ENCODE measurements around the gene SNX18. TPM values are rescaled to one million over a fixed set of nuclear protein-coding genes. Genes with fewer than 3 reads are reported as not detected.

SNX18 gene
- total RNA-seq, 2 experiments from 2014 or later, result 6.3 to 14.6 TPM

- Histone ChIP-seq H2AFZ (ENCODE audit: low read length) (no peak overlapping the region), H3K4me2 (ENCODE audit: low read length) (no peak overlapping the region), H3K36me3 (ENCODE audit: insufficient read depth, low read length) (no peaks in the 10 kb centered on the region), H3K27ac (ENCODE audit: low read depth, low read length, poor library complexity, severe bottlenecking) (no peak overlapping the region), H3K9me3 (ENCODE audit: low read length) (no peaks in the 10 kb centered on the region), H3K4me3 (ENCODE audit: low read depth, low read length, poor library complexity, severe bottlenecking) (no peak overlapping the region), H3K4me1 (ENCODE audit: insufficient read depth, low read length, poor library complexity, severe bottlenecking) (peaks cover 5% of the 10 kb centered on the region), H4K20me1 (ENCODE audit: insufficient read depth, low read length) (no peaks in the 10 kb centered on the region), H3K9me2 (ENCODE audit: insufficient read depth, low read length) (no peaks in the 10 kb centered on the region), H3K79me2 (ENCODE audit: insufficient read depth, low read depth, low read length) (no peaks in the 10 kb centered on the region)
- DNase-seq (ENCODE audit: low spot score), result no peak
- BruUV-seq (replicated peaks), result no TSS peak
- ChIA-PET POLR2A (no interaction called here), CTCF (ENCODE audit: unreplicated experiment) (no interaction called here)
- TF ChIP-seq CTCF (conservative IDR thresholded peaks at IDR 0.05; ENCODE audit: low read length), result no peak
- no peak for TF ChIP-seq EZH2phosphoT487 (IDR thresholded peaks at IDR 0.05; ENCODE audit: borderline replicate concordance, low read depth, low read length)
- intact Hi-C loops (cut with micrococcal nuclease; ENCODE audit: unreplicated experiment), result no loop called here
Measured at GRCh38 chr5:54540286-54540685, 22.7 kb downstream of the SNX18 start.

- no TSS peak for BruUV-seq (replicated peaks)
- Histone ChIP-seq H4K20me1 (ENCODE audit: insufficient read depth, low read length) (no peaks in the 10 kb centered on the region), H3K4me3 (ENCODE audit: low read depth, low read length, poor library complexity, severe bottlenecking) (no peak overlapping the region), H3K79me2 (ENCODE audit: insufficient read depth, low read depth, low read length) (no peaks in the 10 kb centered on the region), H3K36me3 (ENCODE audit: insufficient read depth, low read length) (no peaks in the 10 kb centered on the region), H2AFZ (ENCODE audit: low read length) (no peak overlapping the region), H3K27ac (ENCODE audit: low read depth, low read length, poor library complexity, severe bottlenecking) (no peak overlapping the region), H3K4me1 (ENCODE audit: insufficient read depth, low read length, poor library complexity, severe bottlenecking) (peaks cover under 1% of the 10 kb centered on the region), H3K9me3 (ENCODE audit: low read length) (no peaks in the 10 kb centered on the region), H3K4me2 (ENCODE audit: low read length) (no peak overlapping the region), H3K9me2 (ENCODE audit: insufficient read depth, low read length) (no peaks in the 10 kb centered on the region)
- intact Hi-C loops (cut with micrococcal nuclease; ENCODE audit: unreplicated experiment), result no loop called here
- ChIA-PET CTCF (ENCODE audit: unreplicated experiment) (no interaction called here), POLR2A (interaction anchor here (0.6 kb wide), 1 partner anchor 269 kb away, joined by 3 read pairs; no protein-coding TSS in a partner anchor)
- no peak for TF ChIP-seq CTCF (conservative IDR thresholded peaks at IDR 0.05; ENCODE audit: low read length)
- no peak for TF ChIP-seq EZH2phosphoT487 (IDR thresholded peaks at IDR 0.05; ENCODE audit: borderline replicate concordance, low read depth, low read length)
- no peak for DNase-seq (ENCODE audit: low spot score)
Measured at GRCh38 chr5:54541823-54542783, 24.5 kb downstream of the SNX18 start.

GRCh38 chr5:54544044-54544443 is 26.5 kb downstream of the SNX18 start:
- no peaks in the 10 kb centered on the region for H3K4me1 ChIP-seq (ENCODE audit: insufficient read depth, low read length, poor library complexity, severe bottlenecking)
- intact Hi-C loops (cut with micrococcal nuclease; ENCODE audit: unreplicated experiment), result no loop called here
- H3K36me3 ChIP-seq (ENCODE audit: insufficient read depth, low read length), result no peaks in the 10 kb centered on the region
- no peak overlapping the region for H3K4me3 ChIP-seq (ENCODE audit: low read depth, low read length, poor library complexity, severe bottlenecking)
- no peaks in the 10 kb centered on the region for H3K9me2 ChIP-seq (ENCODE audit: insufficient read depth, low read length)
- no TSS peak for BruUV-seq (replicated peaks)
- H3K4me2 ChIP-seq (ENCODE audit: low read length), result no peak overlapping the region
- no peak for DNase-seq (ENCODE audit: low spot score)
- POLR2A ChIA-PET, result no interaction called here
- no peaks in the 10 kb centered on the region for H3K79me2 ChIP-seq (ENCODE audit: insufficient read depth, low read depth, low read length)
- no peaks in the 10 kb centered on the region for H4K20me1 ChIP-seq (ENCODE audit: insufficient read depth, low read length)
- H2AFZ ChIP-seq (ENCODE audit: low read length), result no peak overlapping the region
- no peaks in the 10 kb centered on the region for H3K9me3 ChIP-seq (ENCODE audit: low read length)
- H3K27ac ChIP-seq (ENCODE audit: low read depth, low read length, poor library complexity, severe bottlenecking), result no peak overlapping the region
- CTCF ChIA-PET (ENCODE audit: unreplicated experiment), result no interaction called here
- TF ChIP-seq CTCF (conservative IDR thresholded peaks at IDR 0.05; ENCODE audit: low read length) (no peak), EZH2phosphoT487 (IDR thresholded peaks at IDR 0.05; ENCODE audit: borderline replicate concordance, low read depth, low read length) (no peak)
